ENCODE results near the gene BANF1. TPM values are rescaled to one million over a fixed set of nuclear protein-coding genes. Genes with fewer than 3 reads are reported as not detected.

BANF1 gene
- total RNA-seq, 4 donors from 2014 or later: 8.7 to 136 (median 76.6) TPM

DNA sequence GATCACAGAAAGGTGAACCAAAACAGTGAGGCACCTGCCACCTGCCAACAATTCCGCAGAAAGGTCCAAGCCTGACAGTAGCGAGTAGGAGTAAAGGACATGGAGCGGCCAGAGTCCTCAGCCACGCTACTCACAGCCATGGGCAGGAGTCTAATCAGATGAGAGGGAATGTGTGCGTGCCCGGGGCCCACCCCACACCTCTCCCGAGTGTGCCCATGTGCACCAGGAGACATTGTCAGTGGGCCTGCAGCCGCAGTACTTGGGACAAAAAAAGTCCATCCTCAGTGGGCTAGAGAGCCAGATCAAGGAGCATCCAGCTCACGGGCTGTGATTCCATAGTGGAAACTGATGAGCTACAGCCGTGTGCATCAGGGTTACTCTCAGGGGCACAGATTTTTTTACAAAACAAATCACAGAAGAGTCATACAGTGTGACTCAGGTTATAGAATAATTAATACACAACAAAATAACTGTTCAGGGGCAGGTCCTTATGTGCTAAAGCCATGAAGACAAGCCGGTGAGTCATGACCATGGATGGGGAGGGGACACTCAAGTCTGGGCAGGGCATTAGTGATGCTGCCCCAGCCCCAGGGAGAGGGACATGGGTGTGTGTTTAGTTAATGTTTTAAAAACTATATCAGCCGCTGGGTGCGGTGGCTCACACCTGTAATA is 28.7 kb upstream of the BANF1 start:
- intact Hi-C loops (cut with DNase I; ENCODE audit: low total_unique reads): no loop called here

DNA sequence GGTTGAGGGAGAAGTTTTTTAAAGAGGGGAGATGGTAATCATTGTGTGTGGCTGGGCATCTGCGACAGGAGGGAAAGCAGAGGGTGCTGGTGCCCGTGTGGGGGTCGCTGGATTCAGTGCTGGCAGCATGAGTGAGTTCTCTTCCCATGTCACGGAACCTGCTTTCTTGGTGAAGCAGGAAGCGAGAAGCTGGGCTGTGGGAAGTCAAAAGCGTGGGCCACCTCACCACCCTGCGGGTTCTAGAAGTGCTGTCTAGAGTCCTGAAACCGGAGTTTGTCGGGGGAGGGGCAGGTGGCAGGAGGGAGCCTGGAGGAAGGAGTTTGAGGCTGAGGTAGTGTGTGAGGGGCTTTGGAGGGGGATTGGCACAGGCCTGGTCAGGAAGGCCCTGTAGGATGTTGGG is 26.5 kb upstream of the BANF1 start:
- Histone ChIP-seq H3K27me3 (no peaks in the 10 kb centered on the region), H3K4me1 (no peaks in the 10 kb centered on the region), H3K36me3 (no peaks in the 10 kb centered on the region), H3K9me3 (no peaks in the 10 kb centered on the region), H3K27ac (no peak overlapping the region), H3K4me3 (no peak overlapping the region)
- TF ChIP-seq POLR2A (IDR thresholded peaks at IDR 0.05): no peak
- TF ChIP-seq, protein P1, sequence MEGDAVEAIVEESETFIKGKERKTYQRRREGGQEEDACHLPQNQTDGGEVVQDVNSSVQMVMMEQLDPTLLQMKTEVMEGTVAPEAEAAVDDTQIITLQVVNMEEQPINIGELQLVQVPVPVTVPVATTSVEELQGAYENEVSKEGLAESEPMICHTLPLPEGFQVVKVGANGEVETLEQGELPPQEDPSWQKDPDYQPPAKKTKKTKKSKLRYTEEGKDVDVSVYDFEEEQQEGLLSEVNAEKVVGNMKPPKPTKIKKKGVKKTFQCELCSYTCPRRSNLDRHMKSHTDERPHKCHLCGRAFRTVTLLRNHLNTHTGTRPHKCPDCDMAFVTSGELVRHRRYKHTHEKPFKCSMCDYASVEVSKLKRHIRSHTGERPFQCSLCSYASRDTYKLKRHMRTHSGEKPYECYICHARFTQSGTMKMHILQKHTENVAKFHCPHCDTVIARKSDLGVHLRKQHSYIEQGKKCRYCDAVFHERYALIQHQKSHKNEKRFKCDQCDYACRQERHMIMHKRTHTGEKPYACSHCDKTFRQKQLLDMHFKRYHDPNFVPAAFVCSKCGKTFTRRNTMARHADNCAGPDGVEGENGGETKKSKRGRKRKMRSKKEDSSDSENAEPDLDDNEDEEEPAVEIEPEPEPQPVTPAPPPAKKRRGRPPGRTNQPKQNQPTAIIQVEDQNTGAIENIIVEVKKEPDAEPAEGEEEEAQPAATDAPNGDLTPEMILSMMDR (IDR thresholded peaks at IDR 0.05): no peak
- no peak for DNase-seq
- intact Hi-C loops (cut with DNase I; ENCODE audit: low total_unique reads): no loop called here

More for the DNA sequence above, 28.7 kb upstream of the BANF1 start:
- Histone ChIP-seq H3K36me3 (no peaks in the 10 kb centered on the region), H3K4me3 (no peak overlapping the region), H3K9me3 (no peaks in the 10 kb centered on the region), H3K4me1 (no peaks in the 10 kb centered on the region), H3K27ac (no peak overlapping the region), H3K27me3 (no peaks in the 10 kb centered on the region)
- TF ChIP-seq, protein P1 (IDR thresholded peaks at IDR 0.05): no peak
- TF ChIP-seq POLR2A (IDR thresholded peaks at IDR 0.05): no peak
- DNase-seq: no peak

DNA sequence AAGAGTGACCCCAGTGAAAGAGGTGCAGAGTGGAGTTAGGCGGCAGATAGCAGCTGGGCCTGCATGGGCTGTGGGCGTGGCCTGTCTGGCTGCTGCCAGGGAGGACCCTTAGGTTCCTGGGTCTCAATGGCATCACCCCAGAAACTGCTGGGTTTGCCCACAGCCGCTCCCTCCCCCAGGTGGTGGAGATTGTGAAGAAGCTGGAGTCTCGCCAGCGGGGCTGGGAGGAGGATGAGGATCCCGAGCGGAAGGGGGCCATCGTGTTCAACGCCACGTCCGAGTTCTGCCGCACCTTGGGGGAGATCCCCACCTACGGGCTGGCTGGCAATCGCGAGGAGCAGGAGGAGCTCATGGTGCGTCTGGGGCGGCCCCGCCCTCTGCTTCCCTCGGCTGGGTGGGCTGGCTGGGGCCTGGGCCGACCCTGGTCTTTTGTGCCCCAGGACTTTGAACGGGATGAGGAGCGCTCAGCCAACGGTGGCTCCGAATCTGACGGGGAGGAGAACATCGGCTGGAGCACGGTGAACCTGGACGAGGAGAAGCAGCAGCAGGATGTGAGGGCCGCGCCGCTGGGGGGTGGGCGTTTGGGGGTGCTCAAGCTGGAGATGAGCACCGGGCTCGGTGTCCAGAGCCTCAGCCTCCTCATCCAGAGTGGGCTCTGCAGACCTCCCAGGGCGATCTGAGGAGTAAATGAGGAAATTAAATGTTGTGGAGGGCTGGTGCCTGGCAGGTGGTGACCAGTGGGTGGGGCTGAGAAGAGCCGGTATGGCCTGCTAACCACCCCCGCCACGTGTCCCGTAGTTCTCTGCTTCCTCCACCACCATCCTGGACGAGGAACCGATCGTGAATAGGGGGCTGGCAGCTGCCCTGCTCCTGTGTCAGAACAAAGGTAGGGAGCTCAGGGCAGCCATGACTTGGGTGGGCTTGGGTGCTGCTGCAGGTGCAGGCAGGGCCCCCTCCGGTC is 25.8 kb upstream of the BANF1 start:
- TF ChIP-seq POLR2A (IDR thresholded peaks at IDR 0.05): no peak
- TF ChIP-seq, protein P1 (IDR thresholded peaks at IDR 0.05): no peak
- H3K27ac ChIP-seq: no peak overlapping the region
- no peaks in the 10 kb centered on the region for H3K36me3 ChIP-seq
- no peaks in the 10 kb centered on the region for H3K27me3 ChIP-seq
- H3K9me3 ChIP-seq: no peaks in the 10 kb centered on the region
- intact Hi-C loops (cut with DNase I; ENCODE audit: low total_unique reads): no loop called here
- no peak overlapping the region for H3K4me3 ChIP-seq
- no peaks in the 10 kb centered on the region for H3K4me1 ChIP-seq
- DNase-seq: no peak

DNA sequence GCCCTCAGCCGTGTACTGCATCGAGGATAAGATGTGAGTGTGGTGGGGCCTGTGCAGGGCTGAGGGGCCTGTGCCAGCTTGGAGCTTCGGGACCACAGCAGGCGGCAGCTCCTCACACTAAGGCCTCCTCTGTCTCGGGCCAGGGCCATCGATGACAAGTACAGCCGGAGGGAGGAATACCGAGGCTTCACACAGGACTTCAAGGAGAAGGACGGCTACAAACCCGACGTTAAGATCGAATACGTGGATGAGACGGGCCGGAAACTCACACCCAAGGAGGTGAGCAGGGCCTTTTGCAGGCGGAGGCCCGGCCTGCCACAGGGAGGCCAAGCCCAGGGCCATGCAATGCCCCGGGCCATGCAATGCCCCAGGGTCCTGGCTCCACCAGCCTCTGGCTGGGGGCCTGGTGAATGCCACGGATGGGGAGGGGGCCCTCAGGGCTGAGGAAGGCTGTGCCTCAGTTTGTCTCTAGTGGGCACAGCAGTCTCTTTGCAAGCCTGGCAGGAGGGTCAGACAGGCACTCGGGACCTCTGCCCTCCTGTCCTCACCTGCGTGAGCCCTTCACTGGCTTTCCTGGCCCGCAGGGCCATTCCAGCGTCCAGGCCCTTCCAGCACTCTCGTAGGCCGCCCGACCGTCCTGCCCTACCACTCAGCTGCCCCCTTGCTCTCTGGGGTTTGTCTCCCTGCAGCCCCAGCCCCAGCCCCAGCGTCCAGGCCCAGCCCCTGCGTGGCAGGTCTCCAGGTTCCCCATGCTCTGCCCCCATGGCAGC is 24.5 kb upstream of the BANF1 start:
- Histone ChIP-seq H3K9me3 (no peaks in the 10 kb centered on the region), H3K36me3 (no peaks in the 10 kb centered on the region), H3K4me3 (no peak overlapping the region), H3K27me3 (no peaks in the 10 kb centered on the region), H3K27ac (no peak overlapping the region), H3K4me1 (no peaks in the 10 kb centered on the region)
- no peak for DNase-seq
- TF ChIP-seq, protein P1 (IDR thresholded peaks at IDR 0.05): no peak
- no peak for TF ChIP-seq POLR2A (IDR thresholded peaks at IDR 0.05)
- intact Hi-C loops (cut with DNase I; ENCODE audit: low total_unique reads): no loop called here

Data from uterus (tissue), 4 donors.